IPS-18c (cell line): Measurements from ENCODE around the gene CD209.
A peak's percentile ranks its signal among the peaks of the same experiment; 100 is the strongest.

ENCODE experiments used
- H3K4me3 ChIP-seq: 2 replicates; pipeline ENCODE4 v1.7.0; 2013; ENCODE audit warnings: low read depth, mild to moderate bottlenecking, low read length, moderate library complexity; ENCODE audit not compliant: insufficient read depth
- H3K9me3 ChIP-seq: one replicate; pipeline ENCODE4 v1.6.1; 2013; ENCODE audit warnings: mild to moderate bottlenecking, low read length, moderate library complexity; ENCODE audit not compliant: control insufficient read depth, insufficient read depth

CD209 gene

GRCh38 chr19:7730286-7731217 is 16.8 kb downstream of the CD209 start:
- Histone ChIP-seq H3K4me3 (peak overlapping the region; percentile 47), H3K9me3 (no peaks in the 10 kb centered on the region)

- no peaks in the 10 kb centered on the region for H3K9me3 ChIP-seq
- H3K4me3 ChIP-seq: peak overlapping the region; percentile 47
Measured at GRCh38 chr19:7729831-7730285, 17.5 kb downstream of the CD209 start.

GRCh38 chr19:7729211-7729610 is 18.1 kb downstream of the CD209 start:
- Histone ChIP-seq H3K4me3 (no peak overlapping the region; the same call in 1 of the 2 replicates), H3K9me3 (no peaks in the 10 kb centered on the region)

GRCh38 chr19:7725791-7726190 is 21.5 kb downstream of the CD209 start:
- Histone ChIP-seq H3K4me3 (no peak overlapping the region), H3K9me3 (no peaks in the 10 kb centered on the region)

- Histone ChIP-seq H3K4me3 (no peak overlapping the region), H3K9me3 (no peaks in the 10 kb centered on the region)
Measured at GRCh38 chr19:7722231-7722651, 25.1 kb downstream of the CD209 start.

- Histone ChIP-seq H3K4me3 (no peak overlapping the region), H3K9me3 (no peaks in the 10 kb centered on the region)
Measured at GRCh38 chr19:7720351-7720750, 27.0 kb downstream of the CD209 start.

- no peaks in the 10 kb centered on the region for H3K9me3 ChIP-seq
- H3K4me3 ChIP-seq: no peak overlapping the region
Measured at GRCh38 chr19:7718668-7719067, 28.7 kb downstream of the CD209 start.

GRCh38 chr19:7716762-7717161 is 30.6 kb downstream of the CD209 start:
- no peaks in the 10 kb centered on the region for H3K9me3 ChIP-seq
- H3K4me3 ChIP-seq: no peak overlapping the region

GRCh38 chr19:7715671-7716070 is 31.7 kb downstream of the CD209 start:
- H3K4me3 ChIP-seq: no peak overlapping the region
- no peaks in the 10 kb centered on the region for H3K9me3 ChIP-seq

GRCh38 chr19:7710616-7711015 is 36.7 kb downstream of the CD209 start:
- Histone ChIP-seq H3K4me3 (no peak overlapping the region), H3K9me3 (no peaks in the 10 kb centered on the region)

GRCh38 chr19:7709932-7710460 is 37.3 kb downstream of the CD209 start:
- no peak overlapping the region for H3K4me3 ChIP-seq
- H3K9me3 ChIP-seq: no peaks in the 10 kb centered on the region

- H3K4me3 ChIP-seq: no peak overlapping the region
- H3K9me3 ChIP-seq: no peaks in the 10 kb centered on the region
Measured at GRCh38 chr19:7706955-7707456, 40.3 kb downstream of the CD209 start.

- Histone ChIP-seq H3K9me3 (no peaks in the 10 kb centered on the region), H3K4me3 (no peak overlapping the region)
Measured at GRCh38 chr19:7706188-7706954, 41.0 kb downstream of the CD209 start.

GRCh38 chr19:7705387-7706187 is 41.7 kb downstream of the CD209 start:
- no peak overlapping the region for H3K4me3 ChIP-seq
- H3K9me3 ChIP-seq: no peaks in the 10 kb centered on the region

GRCh38 chr19:7704280-7705060 is 42.9 kb downstream of the CD209 start:
- Histone ChIP-seq H3K9me3 (no peaks in the 10 kb centered on the region), H3K4me3 (no peak overlapping the region)

GRCh38 chr19:7703332-7703731 is 44.0 kb downstream of the CD209 start:
- no peak overlapping the region for H3K4me3 ChIP-seq
- H3K9me3 ChIP-seq: no peaks in the 10 kb centered on the region
